Panc1 (cell line): ENCODE results near the gene COQ8B.

ENCODE experiments used
- POLR2AphosphoS5 ChIP-seq: IDR thresholded peaks from 2 replicates; pipeline ENCODE4 v1.6.1; 2012; ENCODE audit warnings: mild to moderate bottlenecking, low read depth, low read length, moderate library complexity
- REST ChIP-seq, 2 experiments: IDR thresholded peaks; 2 replicates each; pipeline ENCODE4 v1.6.1; 2011 to 2012; ENCODE audit warnings: low read depth in 2 of 2, control low read depth in 1 of 2, low read length in 1 of 2, mild to moderate bottlenecking in 1 of 2, moderate library complexity in 1 of 2; ENCODE audit not compliant: insufficient read depth in 1 of 2
- SIN3A ChIP-seq: IDR thresholded peaks from 2 replicates; pipeline ENCODE4 v1.6.1; 2012; ENCODE audit warnings: low read depth, mild to moderate bottlenecking, low read length, moderate library complexity, borderline replicate concordance; ENCODE audit not compliant: insufficient read depth
- TCF7L2 ChIP-seq: IDR thresholded peaks from 2 replicates; pipeline ENCODE4 v1.6.1; 2011; ENCODE audit warnings: mild to moderate bottlenecking, low read depth, low read length, inconsistent platforms
- TF ChIP-seq, protein P1 (sequence below): fragments of 450-650 bp; IDR thresholded peaks from 2 replicates; pipeline ENCODE4 v1.5.1; 2017; ENCODE audit warnings: mild to moderate bottlenecking

GRCh38 chr19:40666803-40667438 is 49.8 kb downstream of the COQ8B start:
- TF ChIP-seq, protein P1, sequence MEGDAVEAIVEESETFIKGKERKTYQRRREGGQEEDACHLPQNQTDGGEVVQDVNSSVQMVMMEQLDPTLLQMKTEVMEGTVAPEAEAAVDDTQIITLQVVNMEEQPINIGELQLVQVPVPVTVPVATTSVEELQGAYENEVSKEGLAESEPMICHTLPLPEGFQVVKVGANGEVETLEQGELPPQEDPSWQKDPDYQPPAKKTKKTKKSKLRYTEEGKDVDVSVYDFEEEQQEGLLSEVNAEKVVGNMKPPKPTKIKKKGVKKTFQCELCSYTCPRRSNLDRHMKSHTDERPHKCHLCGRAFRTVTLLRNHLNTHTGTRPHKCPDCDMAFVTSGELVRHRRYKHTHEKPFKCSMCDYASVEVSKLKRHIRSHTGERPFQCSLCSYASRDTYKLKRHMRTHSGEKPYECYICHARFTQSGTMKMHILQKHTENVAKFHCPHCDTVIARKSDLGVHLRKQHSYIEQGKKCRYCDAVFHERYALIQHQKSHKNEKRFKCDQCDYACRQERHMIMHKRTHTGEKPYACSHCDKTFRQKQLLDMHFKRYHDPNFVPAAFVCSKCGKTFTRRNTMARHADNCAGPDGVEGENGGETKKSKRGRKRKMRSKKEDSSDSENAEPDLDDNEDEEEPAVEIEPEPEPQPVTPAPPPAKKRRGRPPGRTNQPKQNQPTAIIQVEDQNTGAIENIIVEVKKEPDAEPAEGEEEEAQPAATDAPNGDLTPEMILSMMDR, result no peak
- TF ChIP-seq SIN3A (no peak), POLR2AphosphoS5 (no peak), REST (IDR thresholded peaks at IDR 0.05; ENCODE audit: insufficient read depth in 1 of 2, low read depth in 2 of 2, low read length in 1 of 2) (no peak), TCF7L2 (no peak)
